Chondrocyte (in vitro differentiated cells): ENCODE measurements around the gene LIMS1. TPM values are rescaled to one million over a fixed set of nuclear protein-coding genes. Genes with fewer than 3 reads are reported as not detected.

ENCODE experiments used
- DNase-seq: peaks from one replicate; pipeline ENCODE4 v3.0.0; 2021; ENCODE audit warnings: mixed read lengths, low spot score
- H3K27ac Mint-ChIP-seq: one replicate; pipeline ENCODE4 v1.8.0; 2021; ENCODE audit warnings: mild to moderate bottlenecking, moderate library complexity, mixed read lengths; ENCODE audit not compliant: unreplicated experiment
- H3K27me3 Mint-ChIP-seq: 2 replicates; pipeline ENCODE4 v1.8.0; 2021; ENCODE audit warnings: low read depth, mixed read lengths
- H3K36me3 Mint-ChIP-seq: 2 replicates; pipeline ENCODE4 v1.8.0; 2021; ENCODE audit warnings: low read depth, mixed read lengths
- H3K4me1 Mint-ChIP-seq: 2 replicates; pipeline ENCODE4 v1.8.0; 2021; ENCODE audit warnings: low read depth, mild to moderate bottlenecking, mixed read lengths
- H3K4me3 Mint-ChIP-seq: one replicate; pipeline ENCODE4 v1.8.0; 2021; ENCODE audit warnings: mild to moderate bottlenecking, moderate library complexity, mixed read lengths; ENCODE audit not compliant: unreplicated experiment
- H3K9me3 Mint-ChIP-seq: 2 replicates; pipeline ENCODE4 v1.8.0; 2021; ENCODE audit warnings: low read depth, mixed read lengths
- total RNA-seq: library from RNA; stranded (reverse); gene quantifications from 3 replicates; pipeline ENCODE4 v1.2.1, GENCODE V29; 2021
- TF ChIP-seq, protein P1 (sequence below): fragments of 200-600 bp; sonication (generic); IDR thresholded peaks from 2 replicates; pipeline ENCODE4 v1.5.0; 2021; ENCODE audit warnings: antibody characterized with exemption, mild to moderate bottlenecking, moderate library complexity

The LIMS1 gene
- total RNA-seq, 1 donor from 2014 or later, result 145 TPM

DNA sequence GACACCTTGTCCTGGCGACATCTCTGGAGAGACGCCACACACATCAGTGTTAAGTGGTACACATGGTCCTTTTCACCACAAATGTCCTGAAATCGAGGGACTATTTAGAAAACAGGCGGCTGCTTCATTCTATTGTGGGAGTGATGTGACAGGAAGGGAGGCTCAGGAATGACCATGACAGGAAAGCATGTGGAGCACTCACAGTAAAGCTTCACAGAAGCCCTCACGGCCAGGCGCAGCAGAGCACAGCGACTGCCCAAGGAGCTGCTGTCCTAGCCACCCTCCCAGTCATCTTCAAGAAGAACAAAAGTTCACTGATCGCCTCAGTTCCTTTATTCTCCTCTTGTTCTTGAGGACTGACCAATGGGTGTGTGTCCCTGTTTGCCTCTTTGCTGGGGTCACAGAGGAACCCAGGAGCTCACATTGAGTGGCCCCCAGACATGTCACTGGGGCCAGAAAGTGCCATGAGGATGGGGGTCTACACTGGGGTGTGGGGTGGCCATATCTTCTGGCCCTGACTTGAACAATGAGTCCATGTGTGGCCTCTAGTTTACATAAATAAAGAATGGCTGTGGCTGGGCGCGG lies 100.4 kb downstream of the LIMS1 start:
- peak overlapping the region; percentile 39 for H3K27ac Mint-ChIP-seq
- TF ChIP-seq, protein P1, sequence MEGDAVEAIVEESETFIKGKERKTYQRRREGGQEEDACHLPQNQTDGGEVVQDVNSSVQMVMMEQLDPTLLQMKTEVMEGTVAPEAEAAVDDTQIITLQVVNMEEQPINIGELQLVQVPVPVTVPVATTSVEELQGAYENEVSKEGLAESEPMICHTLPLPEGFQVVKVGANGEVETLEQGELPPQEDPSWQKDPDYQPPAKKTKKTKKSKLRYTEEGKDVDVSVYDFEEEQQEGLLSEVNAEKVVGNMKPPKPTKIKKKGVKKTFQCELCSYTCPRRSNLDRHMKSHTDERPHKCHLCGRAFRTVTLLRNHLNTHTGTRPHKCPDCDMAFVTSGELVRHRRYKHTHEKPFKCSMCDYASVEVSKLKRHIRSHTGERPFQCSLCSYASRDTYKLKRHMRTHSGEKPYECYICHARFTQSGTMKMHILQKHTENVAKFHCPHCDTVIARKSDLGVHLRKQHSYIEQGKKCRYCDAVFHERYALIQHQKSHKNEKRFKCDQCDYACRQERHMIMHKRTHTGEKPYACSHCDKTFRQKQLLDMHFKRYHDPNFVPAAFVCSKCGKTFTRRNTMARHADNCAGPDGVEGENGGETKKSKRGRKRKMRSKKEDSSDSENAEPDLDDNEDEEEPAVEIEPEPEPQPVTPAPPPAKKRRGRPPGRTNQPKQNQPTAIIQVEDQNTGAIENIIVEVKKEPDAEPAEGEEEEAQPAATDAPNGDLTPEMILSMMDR, result no peak

DNA sequence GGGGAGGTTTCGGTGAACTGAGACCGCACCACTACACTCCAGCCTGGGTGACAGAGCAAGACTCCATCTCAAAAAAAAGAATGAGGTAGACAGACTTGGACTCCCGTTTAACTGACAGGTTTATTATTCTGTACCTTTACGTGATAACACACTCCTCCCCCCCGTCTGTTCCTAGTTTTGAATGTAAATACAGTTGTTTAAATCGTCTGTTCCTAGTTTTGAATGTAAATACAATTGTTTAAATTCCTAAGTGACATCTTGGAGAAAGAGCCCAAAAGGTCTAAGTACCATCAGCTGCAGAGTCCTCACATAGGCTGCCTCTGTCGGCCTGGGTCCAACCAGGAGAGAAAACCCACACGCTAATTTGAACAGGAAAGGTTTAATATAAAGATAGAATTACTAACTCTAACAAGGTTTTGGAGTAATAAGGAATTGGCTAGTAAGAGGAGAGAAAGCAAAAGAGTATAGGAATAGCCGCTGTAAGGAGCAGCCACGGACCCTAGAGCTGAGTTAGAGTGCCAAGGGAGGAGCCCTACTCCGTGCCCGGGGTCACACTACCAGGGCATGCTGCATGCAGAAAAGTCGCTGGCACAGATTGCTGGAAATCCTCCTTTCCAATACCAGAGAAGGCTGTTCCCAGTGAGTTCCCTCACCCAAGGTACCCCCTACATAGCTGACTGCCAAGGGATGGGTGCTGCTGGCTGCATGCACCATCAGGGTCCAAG lies 101.5 kb downstream of the LIMS1 start:
- DNase-seq, result no peak
- H3K4me3 Mint-ChIP-seq, result no peak overlapping the region
- H3K27ac Mint-ChIP-seq, result peak overlapping the region; percentile 93
- peaks cover 93% of the 10 kb centered on the region for H3K4me1 Mint-ChIP-seq
- no peaks in the 10 kb centered on the region for H3K36me3 Mint-ChIP-seq
- no peaks in the 10 kb centered on the region for H3K27me3 Mint-ChIP-seq
- no peaks in the 10 kb centered on the region for H3K9me3 Mint-ChIP-seq
- TF ChIP-seq, protein P1, result no peak

More for the DNA sequence above, 100.4 kb downstream of the LIMS1 start:
- no peaks in the 10 kb centered on the region for H3K27me3 Mint-ChIP-seq
- no peaks in the 10 kb centered on the region for H3K36me3 Mint-ChIP-seq
- no peak overlapping the region for H3K4me3 Mint-ChIP-seq
- DNase-seq, result no peak
- H3K9me3 Mint-ChIP-seq, result no peaks in the 10 kb centered on the region
- peaks cover 90% of the 10 kb centered on the region for H3K4me1 Mint-ChIP-seq

DNA sequence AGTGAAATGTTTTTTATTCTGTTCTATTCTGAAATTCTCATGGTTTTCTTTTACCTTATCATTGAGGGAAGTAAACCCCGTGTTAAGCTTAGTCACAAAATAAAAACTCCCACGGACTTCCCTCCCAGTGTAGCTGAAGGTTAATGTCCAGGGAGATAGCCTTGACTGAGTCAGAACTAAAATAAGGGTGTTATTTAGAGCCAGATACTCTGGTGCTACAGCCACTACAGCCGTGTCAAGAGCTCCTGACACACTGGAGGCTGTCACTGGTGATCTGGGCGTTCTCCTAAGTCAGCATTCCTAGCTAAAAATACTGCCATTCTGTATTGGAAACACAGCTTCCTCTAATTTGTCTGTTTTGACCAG lies 103.0 kb downstream of the LIMS1 start:
- no peaks in the 10 kb centered on the region for H3K36me3 Mint-ChIP-seq
- H3K27me3 Mint-ChIP-seq, result no peaks in the 10 kb centered on the region
- DNase-seq, result no peak
- TF ChIP-seq, protein P1, result no peak
- peaks cover 92% of the 10 kb centered on the region for H3K4me1 Mint-ChIP-seq
- H3K9me3 Mint-ChIP-seq, result no peaks in the 10 kb centered on the region
- H3K4me3 Mint-ChIP-seq, result peak overlapping the region; percentile 23
- peak overlapping the region; percentile 93 for H3K27ac Mint-ChIP-seq

DNA sequence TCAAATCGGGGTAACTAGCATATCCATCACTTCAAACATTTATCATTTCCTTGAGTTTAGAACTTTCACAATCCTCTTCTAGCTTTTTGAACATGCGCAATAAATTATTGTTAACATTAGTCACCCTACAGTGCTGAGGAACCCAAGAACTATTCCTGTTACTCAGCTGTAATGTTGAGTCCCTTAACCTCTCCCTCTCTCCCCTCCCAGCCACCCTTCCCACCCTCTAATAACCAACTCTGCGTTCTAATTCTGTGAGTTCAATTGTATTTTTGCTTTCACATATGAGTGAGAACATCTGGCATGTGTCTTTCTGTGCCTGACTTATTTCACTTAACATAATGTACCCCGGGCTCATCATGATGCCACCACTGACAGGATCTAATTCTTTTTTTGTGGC lies 106.5 kb downstream of the LIMS1 start:
- no peak for DNase-seq
- peaks cover 2% of the 10 kb centered on the region for H3K9me3 Mint-ChIP-seq
- TF ChIP-seq, protein P1, result no peak
- H3K4me1 Mint-ChIP-seq, result peaks cover 72% of the 10 kb centered on the region
- H3K27me3 Mint-ChIP-seq, result no peaks in the 10 kb centered on the region
- peak overlapping the region; percentile 24 for H3K4me3 Mint-ChIP-seq
- peak overlapping the region; percentile 93 for H3K27ac Mint-ChIP-seq
- H3K36me3 Mint-ChIP-seq, result peaks cover 5% of the 10 kb centered on the region

DNA sequence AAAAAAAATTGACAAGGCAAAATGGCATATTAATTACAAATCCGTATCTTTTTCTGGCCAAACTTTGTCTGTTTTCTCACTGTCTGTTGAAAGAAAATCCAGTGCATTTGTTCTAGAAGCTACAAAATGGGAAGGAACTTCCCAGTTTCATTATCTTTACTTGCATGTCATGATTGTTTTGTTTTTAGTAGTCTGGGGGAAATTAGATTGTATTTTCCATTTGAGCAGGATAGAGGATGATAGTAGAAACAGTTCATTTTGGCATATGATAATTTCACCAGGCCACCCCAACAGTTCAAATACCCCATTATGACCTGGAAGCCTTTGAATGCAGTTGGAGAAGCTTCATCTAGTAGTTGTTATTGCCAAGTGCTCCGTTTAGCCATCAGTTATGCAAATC lies 107.5 kb downstream of the LIMS1 start:
- H3K27me3 Mint-ChIP-seq, result no peaks in the 10 kb centered on the region
- peak overlapping the region; percentile 74 for H3K27ac Mint-ChIP-seq
- TF ChIP-seq, protein P1, result no peak
- no peak overlapping the region for H3K4me3 Mint-ChIP-seq
- H3K4me1 Mint-ChIP-seq, result peaks cover 66% of the 10 kb centered on the region
- no peak for DNase-seq
- H3K9me3 Mint-ChIP-seq, result peaks cover 2% of the 10 kb centered on the region
- peaks cover 8% of the 10 kb centered on the region for H3K36me3 Mint-ChIP-seq
